Kidney (tissue), 14 donors: ENCODE data around the gene KRTAP5-4. TPM values are rescaled to one million over a fixed set of nuclear protein-coding genes. Genes with fewer than 3 reads are reported as not detected.
"Not testable (repeated sequence)": the region's sequence is repeated elsewhere in the genome, so short reads cannot be mapped to it uniquely, and the experiment has no call there.

Source experiments
- DNase-seq, 5 donors: peaks; one replicate each; pipeline ENCODE4 v3.0.0-alpha.2; 2013 to 2020
- FAIRE-seq: peaks from 2 replicates; lab custom pipeline; 2012; peaks lifted over from hg19 to GRCh38; lab: Jason Lieb, UNC
- H3K27ac ChIP-seq, 2 donors: one replicate each; pipeline ENCODE4 v1.7.0; 2013; ENCODE audit warnings: low read depth in 2 of 2, low read length in 2 of 2, inconsistent platforms in 1 of 2
- H3K27me3 ChIP-seq: one replicate; pipeline ENCODE4 v1.7.1; 2013; ENCODE audit warnings: low read length, inconsistent platforms; ENCODE audit not compliant: control insufficient read depth, insufficient read depth
- H3K36me3 ChIP-seq, 3 donors: one replicate each; pipeline versions ENCODE4 v1.7.0 to v1.7.1; 2013; ENCODE audit warnings: low read length in 3 of 3, control low read depth in 1 of 3, inconsistent platforms in 1 of 3; ENCODE audit not compliant: insufficient read depth in 3 of 3, control insufficient read depth in 2 of 3
- H3K4me1 ChIP-seq, 3 donors: one replicate each; pipeline versions ENCODE4 v1.7.0 to v1.7.1; 2013; ENCODE audit warnings: low read length in 3 of 3, inconsistent platforms in 1 of 3, low read depth in 1 of 3; ENCODE audit not compliant: control insufficient read depth in 2 of 3, insufficient read depth in 2 of 3
- H3K4me3 ChIP-seq, 3 donors: one replicate each; pipeline versions ENCODE4 v1.7.0 to v1.8.1; 2013; ENCODE audit warnings: low read length in 3 of 3, control low read depth in 1 of 3, inconsistent platforms in 1 of 3
- H3K9ac ChIP-seq, 3 donors: one replicate each; pipeline versions ENCODE4 v1.7.0 to v1.7.1; 2013; ENCODE audit warnings: low read length in 3 of 3, control low read depth in 1 of 3, inconsistent platforms in 1 of 3
- H3K9me3 ChIP-seq, 3 donors: one replicate each; pipeline versions ENCODE4 v1.7.0 to v1.7.1; 2013; ENCODE audit warnings: low read length in 3 of 3, control low read depth in 1 of 3, inconsistent platforms in 1 of 3; ENCODE audit not compliant: control insufficient read depth in 2 of 3, insufficient read depth in 1 of 3
- intact Hi-C: fragments of 100-400 bp; cut with DNase I; formaldehyde crosslinking; loops from one replicate; pipeline ENCODE4 v1.11.1; 2022
- polyA plus RNA-seq: library from polyadenylated mRNA; stranded (reverse); fragments of 350-450 nt; fragmentation: Illumina TruSeq; extraction: RNeasy Lipid Tissue Mini Kit (QIAGEN cat#74804); gene quantifications from one replicate; pipeline ENCODE4 v1.2.3, GENCODE V29; 2014; ENCODE audit warnings: low read depth, low replicate concordance; ENCODE audit not compliant: insufficient read depth
- total RNA-seq: library from RNA; stranded (reverse); fragmentation: NEBNext Ultra II Directional; extraction: Animal tissue kit (Norgen Biotek cat#: 25700); gene quantifications from one replicate; pipeline ENCODE4 v1.2.1, GENCODE V29; 2021
- TF ChIP-seq, protein P1 (sequence below): IDR thresholded peaks from 3 replicates; pipeline ENCODE4 v1.5.1; 2012; ENCODE audit warnings: mild to moderate bottlenecking, moderate library complexity, borderline replicate concordance; ENCODE audit not compliant: insufficient read depth; ENCODE audit errors: extremely low read depth
- donor health status: control.
- donor health status: control.
- donor health status: control.
- donor health status: control.
- donor health status: control.
- donor health status: DM: yes; HTN: yes; CAD: no.
- donor health status: Normal renal cell carcinoma (clear cell type).

KRTAP5-4 gene
- total and polyA plus RNA-seq, 2 donors from 2014 or later, result not detected

DNA sequence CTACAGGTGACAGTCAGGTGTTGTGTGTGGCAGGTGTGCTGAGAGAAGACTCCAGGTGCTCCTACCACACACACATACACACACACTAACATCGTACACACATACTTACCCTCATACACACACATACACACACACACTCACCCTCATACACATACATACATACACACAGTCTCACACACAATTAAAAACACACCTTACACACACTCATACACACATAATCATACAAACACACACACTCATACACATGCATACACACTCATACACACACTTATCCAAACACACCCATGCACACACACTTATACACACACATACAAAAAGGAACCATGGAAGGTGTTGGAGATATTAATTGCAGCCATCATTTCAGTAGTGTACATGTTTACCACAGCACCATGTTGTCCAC lies 18.3 kb downstream of the KRTAP5-4 start:
- H3K27me3 ChIP-seq, result no peaks in the 10 kb centered on the region
- no peaks in the 10 kb centered on the region for H3K9me3 ChIP-seq
- H3K36me3 ChIP-seq, result no peaks in the 10 kb centered on the region
- no peak overlapping the region for H3K9ac ChIP-seq
- DNase-seq (peak in 1 of 5 donors; percentile 3), FAIRE-seq (no peak)
- no peak overlapping the region for H3K27ac ChIP-seq
- H3K4me3 ChIP-seq, result no peak overlapping the region
- TF ChIP-seq, protein P1, sequence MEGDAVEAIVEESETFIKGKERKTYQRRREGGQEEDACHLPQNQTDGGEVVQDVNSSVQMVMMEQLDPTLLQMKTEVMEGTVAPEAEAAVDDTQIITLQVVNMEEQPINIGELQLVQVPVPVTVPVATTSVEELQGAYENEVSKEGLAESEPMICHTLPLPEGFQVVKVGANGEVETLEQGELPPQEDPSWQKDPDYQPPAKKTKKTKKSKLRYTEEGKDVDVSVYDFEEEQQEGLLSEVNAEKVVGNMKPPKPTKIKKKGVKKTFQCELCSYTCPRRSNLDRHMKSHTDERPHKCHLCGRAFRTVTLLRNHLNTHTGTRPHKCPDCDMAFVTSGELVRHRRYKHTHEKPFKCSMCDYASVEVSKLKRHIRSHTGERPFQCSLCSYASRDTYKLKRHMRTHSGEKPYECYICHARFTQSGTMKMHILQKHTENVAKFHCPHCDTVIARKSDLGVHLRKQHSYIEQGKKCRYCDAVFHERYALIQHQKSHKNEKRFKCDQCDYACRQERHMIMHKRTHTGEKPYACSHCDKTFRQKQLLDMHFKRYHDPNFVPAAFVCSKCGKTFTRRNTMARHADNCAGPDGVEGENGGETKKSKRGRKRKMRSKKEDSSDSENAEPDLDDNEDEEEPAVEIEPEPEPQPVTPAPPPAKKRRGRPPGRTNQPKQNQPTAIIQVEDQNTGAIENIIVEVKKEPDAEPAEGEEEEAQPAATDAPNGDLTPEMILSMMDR, result no peak
- no peaks in the 10 kb centered on the region for H3K4me1 ChIP-seq
- intact Hi-C loops, result no loop called here

DNA sequence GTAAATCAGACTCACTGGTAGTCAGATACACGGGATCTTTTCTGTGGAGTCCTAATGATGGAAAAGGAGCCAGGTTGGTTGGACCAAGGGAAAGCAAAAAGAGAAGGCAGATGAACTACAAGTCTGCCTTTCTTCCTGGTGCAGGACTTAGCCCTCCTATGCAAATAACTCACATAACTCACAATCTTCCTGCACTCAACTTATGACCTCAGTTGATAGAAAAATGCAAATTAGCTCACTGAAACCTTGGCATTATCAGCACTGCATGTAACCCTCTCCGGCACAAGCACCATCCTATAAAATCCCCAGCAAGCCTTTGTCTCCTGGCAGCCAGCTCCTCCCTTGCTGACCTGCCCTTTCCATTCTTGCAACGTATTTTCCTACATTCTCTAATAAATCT lies 20.3 kb downstream of the KRTAP5-4 start:
- H3K27me3 ChIP-seq, H3K36me3 ChIP-seq, DNase-seq, H3K4me1 ChIP-seq, H3K4me3 ChIP-seq, H3K9me3 ChIP-seq, H3K27ac ChIP-seq, H3K9ac ChIP-seq, FAIRE-seq, intact Hi-C loops: not testable (repeated sequence)

DNA sequence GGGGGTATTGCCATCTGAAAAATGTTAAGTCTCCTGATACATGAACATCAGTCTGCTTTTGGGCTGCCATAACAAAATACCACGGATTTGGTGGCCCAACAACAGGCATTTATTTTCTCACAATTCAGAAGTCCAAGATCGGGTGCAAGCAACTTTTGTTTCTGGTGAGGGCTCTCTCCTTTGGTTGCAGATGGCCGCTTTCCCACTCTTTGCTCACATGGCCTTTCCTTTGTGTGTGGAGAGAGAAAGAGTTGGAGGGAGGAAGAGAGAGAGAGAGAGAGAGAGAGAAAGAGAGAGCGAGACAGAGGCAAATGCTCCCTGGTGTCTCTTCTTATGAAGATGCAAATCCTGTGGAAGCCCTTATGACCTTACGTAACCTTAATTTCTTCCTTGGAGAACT lies 21.3 kb downstream of the KRTAP5-4 start:
- Histone ChIP-seq H3K4me1 (peaks cover 0 to 2% (median 0%) of the 10 kb centered on the region in 3 donors), H3K36me3 (no peaks in the 10 kb centered on the region), H3K9ac (no peak overlapping the region), H3K9me3 (no peaks in the 10 kb centered on the region), H3K27ac (no peak overlapping the region), H3K4me3 (no peak overlapping the region), H3K27me3 (no peaks in the 10 kb centered on the region)
- TF ChIP-seq, protein P1, result no peak
- DNase-seq, result no peak
- intact Hi-C loops, result no loop called here
- FAIRE-seq, result no peak

DNA sequence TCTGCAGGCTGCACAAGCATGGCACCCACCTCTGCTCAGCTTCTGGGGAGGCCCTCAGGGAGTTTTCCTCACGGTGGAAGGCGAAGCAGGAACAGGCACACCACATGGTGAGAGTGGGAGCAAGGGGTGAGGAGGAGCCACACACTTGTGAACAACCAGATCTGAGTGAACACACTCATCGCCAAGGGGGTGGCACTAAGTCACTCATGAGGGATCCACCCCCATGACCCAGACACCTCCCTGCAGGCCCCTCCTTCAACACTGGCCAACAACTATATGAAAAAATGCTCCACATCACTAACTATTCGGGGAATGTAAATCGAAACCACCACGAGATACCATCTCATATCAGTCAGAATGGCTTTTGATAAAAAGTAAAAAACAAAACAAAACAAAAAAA lies 23.1 kb downstream of the KRTAP5-4 start:
- Histone ChIP-seq H3K27me3 (no peaks in the 10 kb centered on the region), H3K4me3 (no peak overlapping the region), H3K36me3 (no peaks in the 10 kb centered on the region), H3K4me1 (peaks cover 0 to 2% (median 0%) of the 10 kb centered on the region in 3 donors), H3K27ac (no peak overlapping the region), H3K9me3 (no peaks in the 10 kb centered on the region), H3K9ac (no peak overlapping the region)
- intact Hi-C loops, result no loop called here
- DNase-seq (peak in 1 of 5 donors; percentile 11), FAIRE-seq (no peak)
- TF ChIP-seq, protein P1, result no peak

DNA sequence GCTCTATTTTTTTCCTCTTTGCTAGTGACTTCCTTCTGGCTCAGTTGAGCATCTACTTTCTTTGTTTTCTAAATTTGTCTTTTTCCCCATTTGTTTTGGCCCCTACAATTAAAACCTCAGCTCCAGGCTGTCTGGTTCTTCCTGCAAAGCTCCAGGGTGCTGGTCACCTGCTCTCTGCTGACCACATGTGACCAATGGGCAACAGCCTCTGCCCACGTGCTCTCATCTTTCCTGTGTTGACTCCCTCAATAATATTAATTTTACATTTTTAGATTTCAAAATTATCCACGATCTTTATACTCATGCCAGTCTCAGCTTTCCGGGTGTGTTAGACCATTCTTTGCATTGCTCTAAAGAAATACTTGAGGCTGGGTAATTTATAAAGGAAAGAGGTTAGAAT lies 23.5 kb downstream of the KRTAP5-4 start:
- H3K4me3 ChIP-seq, H3K27me3 ChIP-seq, DNase-seq, H3K9me3 ChIP-seq, H3K36me3 ChIP-seq, H3K27ac ChIP-seq, H3K4me1 ChIP-seq, intact Hi-C loops, H3K9ac ChIP-seq, FAIRE-seq: not testable (repeated sequence)
